DND-41 (cell line): Measurements from ENCODE around the gene IL1R2.

Source experiments
- CTCF ChIP-seq: IDR thresholded peaks from 2 replicates; pipeline ENCODE4 v1.5.1; 2012; ENCODE audit warnings: borderline replicate concordance, low read length, moderate library complexity, mild to moderate bottlenecking; ENCODE audit not compliant: poor library complexity, severe bottlenecking; ENCODE audit errors: extremely low read depth
- EZH2 ChIP-seq: IDR thresholded peaks from 3 replicates; pipeline ENCODE4 v1.6.1; 2012; ENCODE audit warnings: borderline replicate concordance, low read depth, mild to moderate bottlenecking, moderate library complexity, low read length, inconsistent platforms; ENCODE audit not compliant: severe bottlenecking

- TF ChIP-seq CTCF (no peak), EZH2 (no peak)
Observed at GRCh38 chr2:102069311-102069974, 77.7 kb downstream of the IL1R2 start.
